OCI-LY7 (cell line): ENCODE data around the gene SYNPO. TPM values are rescaled to one million over a fixed set of nuclear protein-coding genes. Genes with fewer than 3 reads are reported as not detected.

Source experiments
- BruUV-seq: library from RNA; stranded (reverse); fragments of 400-500 nt; replicated peaks from 2 replicates; lab custom pipeline; 2021; lab: Mats Ljungman, UMichigan
- CTCF ChIA-PET: fragments of 300-600 bp; sonication (Branson Sonifier 250); formaldehyde crosslinking; loops from one replicate; lab custom pipeline; 2022; ENCODE audit warnings: antibody characterized with exemption; ENCODE audit not compliant: unreplicated experiment; lab: Charles Lee
- POLR2A ChIA-PET: fragments of 300-600 bp; sonication (Branson Sonifier 250); formaldehyde crosslinking; loops from one replicate; lab custom pipeline; 2022; ENCODE audit warnings: antibody characterized with exemption; lab: Charles Lee
- DNase-seq: peaks from one replicate; pipeline ENCODE4 v3.0.0-alpha.2; 2015; ENCODE audit warnings: low spot score
- H2AFZ ChIP-seq: fragments of 200-600 bp; sonication (generic), shearing (Covaris generic); 2 replicates; pipeline ENCODE4 v1.6.1; 2014; ENCODE audit warnings: mild to moderate bottlenecking, antibody characterized with exemption, low read length, moderate library complexity
- H3K27ac ChIP-seq: fragments of 200-600 bp; sonication (generic); 2 replicates; pipeline ENCODE4 v1.5.1; 2014; ENCODE audit warnings: mixed run types, low read depth, mild to moderate bottlenecking, moderate library complexity, low read length, inconsistent platforms; ENCODE audit not compliant: poor library complexity, severe bottlenecking
- H3K36me3 ChIP-seq: fragments of 200-600 bp; sonication (generic); 2 replicates; pipeline ENCODE4 v1.6.1; 2014; ENCODE audit warnings: mild to moderate bottlenecking, antibody characterized with exemption, low read length, moderate library complexity, mixed read lengths; ENCODE audit not compliant: insufficient read depth
- H3K4me1 ChIP-seq: fragments of 200-600 bp; sonication (generic); 2 replicates; pipeline ENCODE4 v1.5.1; 2014; ENCODE audit warnings: mild to moderate bottlenecking, low read length; ENCODE audit not compliant: insufficient read depth, poor library complexity, severe bottlenecking
- H3K4me2 ChIP-seq: fragments of 200-600 bp; sonication (generic); 2 replicates; pipeline ENCODE4 v1.6.1; 2014; ENCODE audit warnings: mild to moderate bottlenecking, low read length
- H3K4me3 ChIP-seq: fragments of 200-600 bp; sonication (generic); 2 replicates; pipeline ENCODE4 v1.5.1; 2014; ENCODE audit warnings: mild to moderate bottlenecking, low read depth, low read length; ENCODE audit not compliant: poor library complexity, severe bottlenecking
- H3K79me2 ChIP-seq: fragments of 200-600 bp; sonication (generic); 2 replicates; pipeline ENCODE4 v1.6.1; 2016; ENCODE audit warnings: low read depth, mild to moderate bottlenecking, low read length, moderate library complexity, mixed read lengths; ENCODE audit not compliant: insufficient read depth
- H3K9me2 ChIP-seq: fragments of 200-600 bp; sonication (generic); 2 replicates; pipeline ENCODE4 v1.6.1; 2016; ENCODE audit warnings: mild to moderate bottlenecking, low read length, mixed read lengths; ENCODE audit not compliant: insufficient read depth
- H3K9me3 ChIP-seq: fragments of 200-600 bp; sonication (generic); 2 replicates; pipeline ENCODE4 v1.6.1; 2014; ENCODE audit warnings: mild to moderate bottlenecking, mixed run types, low read length, mixed read lengths
- H4K20me1 ChIP-seq: fragments of 200-600 bp; sonication (generic); 2 replicates; pipeline ENCODE4 v1.6.1; 2014; ENCODE audit warnings: mild to moderate bottlenecking, antibody characterized with exemption, low read length, moderate library complexity, mixed read lengths; ENCODE audit not compliant: insufficient read depth
- CTCF ChIP-seq: fragments of 200-600 bp; sonication (generic); conservative IDR thresholded peaks from 2 replicates; pipeline ENCODE4 v1.5.1; 2014; ENCODE audit warnings: mild to moderate bottlenecking, antibody characterized with exemption, low read length, moderate library complexity, mixed read lengths
- EZH2phosphoT487 ChIP-seq: fragments of 200-600 bp; sonication (generic); IDR thresholded peaks from 2 replicates; pipeline ENCODE4 v1.6.1; 2018; ENCODE audit warnings: low read depth, borderline replicate concordance, mild to moderate bottlenecking, mixed run types, antibody characterized with exemption, low read length, moderate library complexity, mixed read lengths
- intact Hi-C: fragments of 100-400 bp; cut with micrococcal nuclease; formaldehyde crosslinking; loops from one replicate; pipeline ENCODE4 v1.10.0; 2022; ENCODE audit not compliant: unreplicated experiment
- total RNA-seq, 2 experiments: library from RNA; depleted of rRNA in 1 of 2; stranded (reverse); fragments of >200 nt in 1 of 2; shearing (Covaris generic) in 1 of 2; gene quantifications; 2 replicates each; pipeline ENCODE4 v1.2.3, GENCODE V29; 2014 to 2022

Gene SYNPO
- total RNA-seq, 2 experiments from 2014 or later, result 0.08 TPM; not detected in 1

GRCh38 chr5:150676578-150676977, 36.1 kb downstream of the SYNPO start:
- no peaks in the 10 kb centered on the region for H3K4me1 ChIP-seq
- intact Hi-C loops, result no loop called here
- no peaks in the 10 kb centered on the region for H3K9me2 ChIP-seq
- no peak for DNase-seq
- TF ChIP-seq EZH2phosphoT487 (no peak), CTCF (no peak)
- no TSS peak for BruUV-seq
- ChIA-PET POLR2A (no interaction called here), CTCF (no interaction called here)
- no peaks in the 10 kb centered on the region for H3K36me3 ChIP-seq
- no peak overlapping the region for H2AFZ ChIP-seq
- H3K4me2 ChIP-seq, result no peak overlapping the region
- H4K20me1 ChIP-seq, result no peaks in the 10 kb centered on the region
- no peak overlapping the region for H3K27ac ChIP-seq
- H3K4me3 ChIP-seq, result no peak overlapping the region
- H3K9me3 ChIP-seq, result no peaks in the 10 kb centered on the region
- H3K79me2 ChIP-seq, result no peaks in the 10 kb centered on the region

DNA sequence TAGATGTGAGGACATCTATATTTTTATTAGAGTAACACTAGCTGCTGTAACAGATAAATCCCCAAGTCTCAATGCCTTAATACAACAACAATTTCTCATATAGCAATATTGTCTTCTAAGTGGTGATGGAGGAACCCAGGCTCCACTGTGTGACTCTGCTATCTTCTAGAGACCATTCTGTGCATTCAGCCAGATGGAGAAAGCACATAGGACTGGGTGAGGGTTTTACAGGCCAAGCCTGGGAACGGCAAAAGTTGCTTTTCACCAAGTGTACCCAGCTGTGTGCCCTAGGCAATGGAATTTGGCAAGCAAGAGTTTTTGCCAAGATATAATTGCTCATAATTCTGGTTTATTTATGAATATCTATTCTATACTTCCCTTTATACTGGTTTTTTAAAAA, 48.7 kb downstream of the SYNPO start:
- Histone ChIP-seq H3K27ac (no peak overlapping the region), H3K9me3 (no peaks in the 10 kb centered on the region), H3K4me1 (no peaks in the 10 kb centered on the region), H3K9me2 (no peaks in the 10 kb centered on the region), H3K79me2 (no peaks in the 10 kb centered on the region), H3K4me2 (no peak overlapping the region), H3K36me3 (peaks cover 55% of the 10 kb centered on the region), H4K20me1 (no peaks in the 10 kb centered on the region), H2AFZ (no peak overlapping the region), H3K4me3 (no peak overlapping the region)
- intact Hi-C loops, result no loop called here
- CTCF ChIA-PET, result no interaction called here
- BruUV-seq, result no TSS peak
- POLR2A ChIA-PET, result interaction anchor here (1.0 to 1.4 kb wide), 2 partner anchors 12 to 32 kb away, joined by 3 read pairs; partner anchors contain the start of gene RBM22
- TF ChIP-seq EZH2phosphoT487, result no peak
- TF ChIP-seq CTCF, result no peak
- no peak for DNase-seq

GRCh38 chr5:150690760-150691159, 50.3 kb downstream of the SYNPO start:
- Histone ChIP-seq H2AFZ (no peak overlapping the region), H3K4me2 (no peak overlapping the region), H3K36me3 (peaks cover 71% of the 10 kb centered on the region), H3K79me2 (no peaks in the 10 kb centered on the region), H3K9me3 (no peaks in the 10 kb centered on the region), H3K27ac (no peak overlapping the region), H3K9me2 (no peaks in the 10 kb centered on the region), H3K4me1 (no peaks in the 10 kb centered on the region), H3K4me3 (no peak overlapping the region), H4K20me1 (no peaks in the 10 kb centered on the region)
- no peak for DNase-seq
- CTCF ChIA-PET, result no interaction called here
- intact Hi-C loops, result no loop called here
- BruUV-seq, result TSS peak; percentile 58
- POLR2A ChIA-PET, result interaction anchor here (0.9 kb wide), 1 partner anchor 32 kb away, joined by 3 read pairs; no protein-coding TSS in a partner anchor
- no peak for TF ChIP-seq EZH2phosphoT487
- no peak for TF ChIP-seq CTCF
